GM15510 (cell line): ENCODE measurements around the gene NUP35.

Experiments
- POLR2A ChIP-seq: IDR thresholded peaks from 3 replicates; pipeline ENCODE4 v1.6.1; 2011; ENCODE audit warnings: borderline replicate concordance; ENCODE audit not compliant: insufficient read length; ENCODE audit errors: extremely low read depth

NUP35 gene

GRCh38 chr2:183185534-183185933 is 61.3 kb downstream of the NUP35 start:
- no peak for TF ChIP-seq POLR2A

DNA sequence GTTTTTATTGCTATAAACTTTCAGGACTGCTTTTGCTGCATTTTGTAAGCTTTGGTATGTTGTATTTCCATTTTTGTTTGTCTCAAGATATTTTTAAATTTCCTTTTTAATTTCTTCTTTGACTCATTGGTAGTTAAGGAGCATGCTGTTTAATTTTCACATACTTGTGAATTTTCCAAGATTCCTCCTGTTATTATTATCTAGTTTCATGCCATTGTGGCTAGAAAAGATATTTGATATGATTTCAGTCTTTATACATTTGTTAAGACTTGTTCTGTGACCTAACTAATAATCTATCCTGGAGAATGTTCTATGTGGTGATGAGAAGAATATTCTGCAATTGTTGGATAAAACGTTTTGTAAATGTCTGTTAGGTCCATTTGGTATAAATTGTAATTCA is 62.1 kb downstream of the NUP35 start:
- TF ChIP-seq POLR2A = no peak

DNA sequence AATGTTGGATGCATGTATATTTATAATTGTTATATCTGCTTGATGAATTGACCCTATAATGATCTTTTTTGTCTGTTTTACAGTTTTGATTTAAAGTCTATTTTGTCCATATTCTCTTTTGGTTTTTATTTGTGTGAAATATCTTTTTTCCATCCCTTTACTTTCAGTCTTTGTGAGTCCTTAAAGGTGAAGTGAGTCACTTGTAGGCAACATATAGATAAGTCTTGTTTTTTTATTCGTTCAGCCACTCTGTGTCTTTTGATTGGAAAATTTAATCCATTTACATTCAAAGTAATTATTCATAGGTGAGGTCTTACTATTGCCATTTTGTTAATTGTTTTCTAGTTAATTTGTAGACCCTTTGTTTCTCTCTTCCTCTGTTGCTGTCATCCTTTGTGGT is 62.5 kb downstream of the NUP35 start:
- no peak for TF ChIP-seq POLR2A

DNA sequence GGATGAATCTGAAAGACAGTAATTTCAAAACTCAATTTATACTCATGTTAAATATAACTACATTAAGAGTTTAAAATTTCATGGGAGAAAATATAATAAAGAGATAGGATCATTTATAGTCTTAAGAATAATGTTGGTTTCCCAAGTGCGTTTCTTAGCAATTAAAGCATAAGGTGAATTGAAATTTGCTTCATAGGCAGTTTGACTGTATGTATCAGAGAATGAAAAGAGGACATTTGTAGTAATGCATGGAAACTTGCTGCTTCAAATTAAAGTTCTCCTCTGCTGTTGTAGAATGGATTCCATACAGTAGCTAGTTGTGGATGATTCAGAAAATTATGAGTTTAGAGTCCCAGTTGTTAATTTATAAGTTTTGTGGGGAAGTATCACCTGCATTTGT is 68.1 kb downstream of the NUP35 start:
- no peak for TF ChIP-seq POLR2A

GRCh38 chr2:183193904-183194303 is 69.7 kb downstream of the NUP35 start:
- TF ChIP-seq POLR2A = no peak

DNA sequence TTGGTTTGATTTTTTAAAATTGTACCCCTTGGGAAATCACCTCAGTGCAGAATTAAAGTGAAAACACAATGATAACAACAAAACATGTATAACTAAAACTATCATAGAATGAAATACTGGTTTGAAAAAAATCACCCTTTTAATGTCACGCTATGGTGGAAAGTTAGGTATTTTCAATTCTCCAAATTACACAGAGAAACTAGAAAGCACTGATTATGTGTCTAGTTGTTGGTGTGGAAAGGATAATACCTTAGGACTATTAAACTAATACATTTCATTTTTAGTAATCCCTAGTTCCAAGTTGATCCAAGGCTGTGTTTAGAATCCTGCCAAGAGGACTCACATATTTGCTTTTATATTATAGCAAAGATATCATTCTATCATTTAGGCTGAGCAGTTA is 71.2 kb downstream of the NUP35 start:
- TF ChIP-seq POLR2A = no peak

- TF ChIP-seq POLR2A = no peak
Observed at GRCh38 chr2:183195998-183196409, 71.8 kb downstream of the NUP35 start.

DNA sequence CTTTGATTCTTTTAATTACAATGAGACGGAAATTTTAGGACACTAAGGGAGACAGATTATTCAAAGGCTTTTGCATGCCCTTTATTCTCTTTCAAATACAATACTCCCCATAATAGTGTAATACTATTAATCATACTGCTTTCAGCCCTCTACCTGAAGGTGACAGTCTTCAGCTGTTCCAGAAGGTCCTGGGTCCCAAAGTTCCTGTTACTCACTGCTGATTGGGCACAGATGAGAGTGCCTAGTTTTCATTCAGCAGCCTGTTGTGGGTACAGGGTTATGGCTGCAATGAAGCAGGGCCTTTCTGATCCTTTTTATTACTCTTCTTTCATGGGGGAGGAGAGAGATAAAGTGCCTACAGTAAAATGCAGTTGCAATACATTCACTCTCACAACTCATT is 80.2 kb downstream of the NUP35 start:
- TF ChIP-seq POLR2A = no peak

- TF ChIP-seq POLR2A = no peak
Observed at GRCh38 chr2:183207110-183207509, 82.9 kb downstream of the NUP35 start.

DNA sequence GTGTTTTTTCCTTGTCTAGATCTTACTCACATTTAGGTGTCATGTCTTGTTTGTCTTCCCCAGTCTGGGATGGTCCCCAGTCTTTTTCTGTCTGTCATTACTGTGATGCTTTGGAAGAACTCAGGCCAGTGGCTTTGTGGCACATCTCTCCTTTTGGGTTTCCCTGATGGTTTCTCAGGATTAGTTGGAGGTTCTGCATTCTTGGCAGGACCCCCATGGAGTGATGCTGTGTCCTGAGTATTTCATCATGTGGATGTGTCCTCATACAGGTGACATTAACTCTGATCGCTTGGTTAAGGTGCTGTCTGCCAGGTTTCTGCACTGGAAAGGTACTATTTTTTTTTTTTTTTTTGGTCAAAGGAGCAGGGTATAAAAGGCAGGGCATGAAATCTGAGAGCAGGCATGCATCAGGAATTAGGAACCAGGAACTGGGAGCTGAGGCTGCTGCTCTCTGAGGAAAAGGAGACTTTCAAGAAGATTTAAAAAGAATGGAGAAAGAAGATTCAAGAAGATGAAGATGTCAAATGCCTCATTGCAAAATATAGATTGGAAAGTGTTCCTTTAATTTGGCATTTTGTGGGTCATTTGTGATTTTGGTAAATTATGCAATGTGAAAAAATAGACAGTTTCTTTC is 85.3 kb downstream of the NUP35 start:
- TF ChIP-seq POLR2A = no peak
